HG02943 (cell line): Measurements from ENCODE around the gene CGB1.
A peak's percentile ranks its signal among the peaks of the same experiment; 100 is the strongest.
"Not testable (repeated sequence)": the region's sequence is repeated elsewhere in the genome, so short reads cannot be mapped to it uniquely, and the experiment has no call there.

Experiments used
- ATAC-seq: cut with Tn5 transposase; IDR thresholded peaks from one replicate; pipeline ENCODE4 v1.9.1; 2021; ENCODE audit warnings: mild to moderate bottlenecking, low read depth, moderate library complexity; ENCODE audit not compliant: unreplicated experiment

CGB1 gene

DNA sequence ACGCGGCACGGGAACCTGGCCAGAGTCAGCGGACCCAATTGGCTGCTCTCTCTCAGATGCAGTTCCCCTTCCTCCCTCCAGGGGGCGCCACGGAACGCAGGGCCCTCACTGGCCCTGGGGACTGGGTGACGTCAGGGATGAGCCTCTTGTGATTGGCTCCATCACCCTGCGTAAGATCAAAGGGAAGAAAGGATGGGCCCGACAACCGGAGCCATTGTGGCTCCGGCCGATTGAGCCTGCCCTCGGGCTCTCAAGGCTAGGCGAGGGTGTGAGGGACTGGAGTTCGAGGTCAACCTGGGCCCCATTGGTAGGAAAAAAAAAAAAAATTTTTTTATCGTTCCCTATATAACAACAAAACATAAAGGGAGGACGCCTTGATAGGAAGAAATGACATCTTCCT, at the start of gene CGB1:
Gene CGB1 (minus strand): TSS at position 81 of the 400 bp plus-strand sequence. CDS start 184 bp downstream, outside the sequence.
- ATAC-seq = not testable (repeated sequence)

DNA sequence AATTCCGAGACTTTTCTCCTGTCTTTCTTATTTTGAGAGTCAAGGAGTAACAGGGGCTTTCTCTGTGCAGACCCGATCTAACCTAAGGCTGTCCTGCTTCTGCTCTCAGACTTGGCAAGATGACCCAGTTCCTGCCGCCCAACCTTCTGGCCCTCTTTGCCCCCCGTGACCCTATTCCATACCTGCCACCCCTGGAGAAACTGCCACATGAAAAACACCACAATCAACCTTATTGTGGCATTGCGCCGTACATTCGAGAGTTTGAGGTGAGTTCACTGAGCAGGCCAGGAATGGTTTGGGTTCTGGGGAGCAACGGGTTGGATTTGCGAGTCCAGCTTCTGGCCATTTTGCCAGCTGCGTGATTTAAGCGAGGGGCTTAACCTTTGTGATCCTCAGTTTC, 49.6 kb upstream of the CGB1 start:
- ATAC-seq = no peak

DNA sequence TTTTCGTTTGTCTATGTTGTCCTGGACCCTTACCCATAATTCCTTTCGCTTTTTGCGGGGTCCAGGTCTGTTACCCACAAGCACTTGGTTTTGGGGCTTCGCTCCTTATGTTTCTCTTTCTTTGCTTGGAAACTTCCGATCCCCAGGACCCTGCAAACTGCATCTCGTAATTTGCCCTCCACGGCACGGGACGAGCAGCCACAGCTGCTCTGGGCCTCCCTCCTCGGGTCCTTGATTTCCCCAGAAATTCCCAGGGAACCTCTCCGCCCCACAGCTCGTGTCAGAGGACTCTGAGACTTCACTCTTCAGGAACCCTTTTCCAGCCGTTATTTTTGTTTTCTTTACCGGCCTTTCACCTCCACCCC, 49.2 kb upstream of the CGB1 start:
- ATAC-seq = no peak

DNA sequence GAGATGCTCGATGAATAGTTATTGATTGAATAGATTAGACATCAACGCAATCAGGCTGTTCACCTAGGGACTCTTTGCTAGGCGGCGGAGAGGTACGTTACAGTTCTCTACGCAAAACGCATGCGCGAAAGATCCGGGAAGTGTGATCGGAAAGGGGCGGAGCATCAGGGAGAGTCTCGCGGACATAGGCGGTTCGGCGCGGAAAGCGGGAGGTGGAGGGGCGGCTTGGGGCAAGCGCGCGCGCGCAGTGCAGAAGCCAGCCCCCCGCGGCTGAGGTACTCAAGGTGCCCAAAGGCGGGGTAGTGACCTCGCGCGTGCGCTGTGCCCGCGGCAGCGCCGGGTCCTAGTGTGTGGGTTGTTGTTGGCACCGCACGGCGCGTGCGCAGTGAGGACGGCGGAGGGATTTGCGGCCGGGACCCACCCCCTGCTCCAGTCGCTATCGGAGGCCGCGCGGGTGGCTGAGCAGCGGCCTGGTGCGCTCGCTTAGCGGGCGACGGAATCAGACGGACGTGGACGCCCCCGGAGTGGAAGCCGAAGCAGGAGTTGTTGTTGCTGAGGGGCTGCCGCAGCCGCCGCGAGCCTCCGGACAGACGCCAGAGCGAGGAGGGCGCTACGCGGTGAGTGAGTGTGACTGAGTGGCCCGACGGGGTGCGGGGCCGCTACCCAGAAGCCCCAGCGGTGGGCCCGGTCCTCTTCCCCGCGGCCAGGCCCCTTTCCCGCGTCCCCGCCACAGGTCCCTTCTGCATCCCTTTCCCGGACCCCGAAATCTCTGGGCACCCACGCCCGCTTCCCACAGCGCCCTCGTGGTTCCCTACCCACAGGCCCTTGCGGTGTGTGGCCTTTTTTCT, 48.5 kb upstream of the CGB1 start, which contains the start of gene SNRNP70:
Gene SNRNP70 (plus strand): TSS at position 432 of the 848 bp plus-strand sequence. CDS start 964 bp downstream, outside the sequence.
- peak; percentile 81 for ATAC-seq

DNA sequence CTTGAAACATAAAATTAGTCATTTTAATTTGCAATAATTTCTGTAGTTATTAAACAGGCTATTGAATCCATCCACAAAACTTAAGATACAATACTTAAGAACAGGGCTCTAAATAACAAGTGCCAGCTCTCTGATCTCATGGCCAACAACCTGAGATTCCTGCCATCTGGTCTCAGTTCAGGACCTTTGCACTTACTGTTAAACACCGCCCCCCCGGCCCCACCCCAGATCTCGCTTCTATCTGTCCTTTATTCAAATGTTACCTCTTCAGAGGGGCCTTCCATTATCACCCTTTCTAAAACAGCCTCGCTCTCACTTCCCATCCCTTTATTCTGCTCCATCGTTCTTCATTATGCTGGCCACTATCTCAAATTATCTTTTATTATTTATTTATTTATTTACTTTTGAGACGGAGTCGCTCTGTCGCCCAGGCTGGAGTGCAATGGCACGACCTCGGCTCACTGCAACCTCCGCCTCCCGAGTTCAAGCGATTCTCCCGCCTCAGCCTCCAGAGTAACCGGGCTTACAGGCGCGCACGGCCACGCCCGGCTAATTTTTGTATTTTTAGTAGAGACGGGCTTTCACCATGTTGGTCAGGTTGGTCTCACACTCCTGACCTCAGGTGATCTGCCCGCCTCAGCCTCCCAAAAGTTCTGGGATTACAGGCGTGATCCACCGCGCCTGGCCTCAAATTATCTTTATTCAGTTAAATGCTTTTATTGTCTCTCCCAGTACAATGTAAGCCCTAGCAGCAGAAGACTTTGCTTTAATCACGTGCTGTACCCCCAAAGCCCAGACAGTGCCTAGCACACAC, 47.7 kb upstream of the CGB1 start:
- no peak for ATAC-seq

DNA sequence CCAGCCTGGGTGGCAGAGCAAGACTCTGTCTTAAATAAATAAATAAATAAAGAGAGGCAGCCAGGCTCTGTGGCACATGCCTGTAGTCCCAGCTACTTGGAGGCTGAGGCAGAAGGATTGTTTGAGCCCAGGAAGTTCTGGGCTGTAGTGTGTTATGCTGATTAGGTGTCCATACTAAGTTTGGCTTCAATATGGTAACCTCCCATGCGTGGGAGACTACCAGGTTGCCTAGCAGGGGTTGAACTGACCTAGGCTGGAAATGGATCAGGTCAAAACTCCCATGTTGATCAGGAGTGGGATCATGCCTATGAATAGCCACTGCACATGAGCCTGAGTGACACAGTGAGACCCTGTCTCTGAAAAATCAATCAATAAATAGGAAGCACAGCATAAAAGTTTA, 44.6 kb upstream of the CGB1 start:
- ATAC-seq = no peak

DNA sequence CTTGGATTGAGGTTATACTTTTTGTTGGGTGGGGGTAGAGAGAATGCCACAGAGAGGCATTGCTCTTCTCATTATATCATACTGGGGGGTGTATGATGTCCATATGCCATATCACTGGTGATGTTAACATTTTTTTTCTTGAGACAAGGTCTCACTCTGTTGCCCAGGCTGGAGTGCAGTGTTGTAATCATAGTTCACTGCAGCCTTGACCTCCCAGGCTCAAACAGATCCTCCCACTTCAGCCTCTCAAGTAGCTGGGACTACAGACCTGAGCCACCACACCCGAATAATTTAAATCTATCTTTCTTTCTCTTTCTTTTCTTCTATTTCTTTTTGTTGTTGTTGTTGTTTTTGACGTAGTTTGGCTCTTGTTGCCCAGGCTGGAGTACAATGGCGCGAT, 43.7 kb upstream of the CGB1 start:
- no peak for ATAC-seq

DNA sequence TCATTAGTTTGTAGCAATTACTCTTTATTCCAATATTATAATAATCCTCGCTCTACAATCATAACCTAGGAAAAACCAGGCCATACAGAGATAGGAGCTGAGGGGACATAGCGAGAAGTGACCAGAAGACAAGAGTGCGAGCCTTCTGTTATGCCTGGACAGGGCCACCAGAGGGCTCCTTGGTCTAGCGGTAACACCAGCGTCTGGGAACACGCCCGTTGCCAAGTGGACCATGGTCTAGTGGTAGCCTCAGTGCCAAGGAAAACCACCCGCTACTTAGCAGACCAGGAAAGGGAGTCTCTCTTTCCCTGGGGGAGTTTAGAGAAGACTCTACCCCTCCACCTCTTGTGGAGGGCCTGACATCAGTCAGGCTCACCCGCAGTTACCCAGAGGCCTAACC, 38.2 kb upstream of the CGB1 start:
- ATAC-seq = not testable (repeated sequence)

DNA sequence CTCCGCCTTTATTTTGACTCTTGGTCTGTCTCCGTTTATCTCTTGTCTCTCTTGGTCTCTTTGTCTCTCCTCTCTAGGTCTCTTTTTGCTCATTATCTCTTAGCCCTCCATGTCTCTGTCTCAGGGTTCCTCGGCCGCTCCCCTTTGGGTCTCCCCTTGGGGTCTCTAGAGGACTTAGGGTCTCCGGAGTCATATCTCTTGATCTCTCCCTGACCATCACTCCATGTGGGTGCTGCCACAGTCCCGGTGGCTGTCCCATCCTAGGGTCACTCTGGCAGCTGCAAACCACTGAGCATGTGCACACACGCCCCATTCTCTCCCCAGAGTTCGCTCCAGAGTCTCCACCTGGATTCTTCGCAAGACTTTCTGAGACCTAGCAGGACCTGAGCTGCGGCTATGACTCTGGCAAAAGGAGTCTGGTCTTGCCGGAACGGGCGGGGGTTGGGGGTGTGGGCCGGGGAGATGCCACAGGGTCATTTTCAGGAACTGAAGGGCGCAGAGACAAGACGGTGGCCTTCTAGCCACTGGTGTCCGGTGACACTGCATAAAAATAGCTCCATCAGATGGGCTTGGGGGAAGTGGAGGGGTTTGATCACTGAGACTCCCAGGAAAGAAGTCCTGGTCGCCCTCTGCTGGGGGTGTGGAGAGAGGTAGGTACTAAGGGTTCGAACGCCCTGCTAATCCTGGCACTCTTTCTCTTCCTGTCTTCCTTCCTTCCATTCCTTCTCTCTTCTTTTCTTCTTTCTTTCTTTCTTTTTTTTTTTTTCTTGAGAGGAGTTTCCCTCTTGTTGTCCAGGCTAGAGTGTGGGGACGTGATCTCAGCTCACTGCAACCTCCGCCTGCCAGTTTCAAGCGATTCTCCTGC, 37.1 kb upstream of the CGB1 start:
- ATAC-seq = no peak

DNA sequence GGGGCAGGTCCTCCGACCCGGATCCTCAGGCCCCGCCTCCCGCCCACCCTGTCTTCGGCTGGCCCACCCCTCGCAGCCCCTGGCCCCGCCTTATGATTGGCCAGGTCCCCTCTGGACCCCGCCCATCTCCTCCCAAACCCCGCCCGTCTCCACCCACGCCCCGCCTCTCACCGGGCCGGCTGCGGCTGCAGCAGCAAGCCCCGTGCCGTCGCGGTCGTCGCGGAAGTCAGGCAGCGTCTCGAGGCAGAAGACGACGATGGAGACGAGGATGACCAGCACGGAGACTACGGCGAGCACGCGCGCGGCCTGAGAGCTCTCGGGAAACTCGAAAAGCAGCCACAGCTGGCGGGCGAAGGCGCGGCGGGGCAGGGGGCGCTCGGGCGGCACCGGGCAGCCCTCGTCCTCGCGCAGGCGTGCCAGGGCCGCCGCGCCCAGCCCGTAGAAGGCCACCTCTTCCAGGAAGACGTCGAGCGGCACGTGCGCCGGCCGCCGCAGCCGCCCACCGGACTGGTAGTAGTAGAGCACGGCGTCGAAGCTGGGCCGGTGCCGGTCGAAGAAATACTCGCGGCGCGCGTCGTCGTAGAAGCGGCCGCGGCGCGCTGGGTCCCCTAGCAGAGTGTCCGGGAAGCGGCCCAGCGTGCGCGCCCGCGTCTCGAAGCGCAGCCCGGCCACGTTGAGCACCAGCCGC, 35.3 kb upstream of the CGB1 start:
- no peak for ATAC-seq

DNA sequence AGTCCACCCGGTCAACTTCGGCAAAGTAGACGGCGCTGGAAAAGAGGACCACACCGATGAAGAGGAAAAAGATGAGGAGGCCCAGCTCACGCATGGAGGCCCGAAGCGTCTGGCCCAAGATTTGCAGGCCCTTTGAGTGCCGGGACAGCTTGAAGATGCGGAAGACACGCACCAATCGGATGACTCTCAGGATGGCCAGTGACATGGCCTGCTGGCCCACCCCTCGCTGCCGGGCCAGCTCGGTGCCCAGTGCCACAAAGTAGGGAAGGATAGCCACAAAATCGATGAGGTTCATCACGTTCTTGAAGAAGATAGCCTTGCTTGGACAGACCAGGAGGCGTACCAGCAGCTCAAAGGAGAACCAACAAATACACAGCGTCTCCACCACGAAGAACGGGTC, 33.7 kb upstream of the CGB1 start:
- no peak for ATAC-seq

DNA sequence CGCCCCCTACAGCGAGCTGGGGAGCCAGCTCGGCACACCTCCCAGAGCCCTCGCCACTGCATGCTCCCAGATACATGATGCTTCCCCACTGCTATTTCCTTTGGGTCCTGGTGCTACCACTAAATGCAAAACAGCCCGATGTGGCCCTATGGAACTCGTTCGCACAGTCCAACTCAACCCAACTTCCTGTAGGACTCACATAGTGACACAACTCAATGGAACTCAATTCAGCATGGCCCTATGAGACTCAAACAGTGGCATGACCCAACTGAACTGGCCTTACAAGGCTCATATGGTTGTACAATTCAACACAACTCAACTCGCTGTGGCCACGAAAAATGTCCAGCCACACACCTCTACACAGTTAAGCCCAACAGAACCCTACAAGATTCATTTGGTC, 32.3 kb upstream of the CGB1 start:
- no peak for ATAC-seq

DNA sequence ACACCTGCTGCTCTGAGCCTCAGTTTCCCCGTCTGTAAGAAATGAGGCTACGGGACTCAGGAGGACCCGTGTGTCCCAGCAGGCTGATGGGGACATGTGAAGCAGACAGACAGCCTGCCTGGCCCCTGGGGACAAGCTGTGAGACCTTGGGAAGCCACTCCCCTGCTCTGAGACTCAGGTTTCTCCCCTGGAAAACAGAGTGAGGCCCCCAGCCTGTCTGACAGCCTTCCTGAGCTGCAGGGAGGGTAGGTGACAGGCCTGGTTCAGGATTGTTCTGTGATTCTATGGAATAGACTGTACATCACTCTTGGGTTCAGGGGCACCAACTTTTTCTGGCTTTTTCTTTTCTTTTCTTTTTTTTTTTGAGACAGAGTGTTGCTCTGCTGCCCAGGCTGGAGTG, 30.9 kb upstream of the CGB1 start:
- no peak for ATAC-seq

DNA sequence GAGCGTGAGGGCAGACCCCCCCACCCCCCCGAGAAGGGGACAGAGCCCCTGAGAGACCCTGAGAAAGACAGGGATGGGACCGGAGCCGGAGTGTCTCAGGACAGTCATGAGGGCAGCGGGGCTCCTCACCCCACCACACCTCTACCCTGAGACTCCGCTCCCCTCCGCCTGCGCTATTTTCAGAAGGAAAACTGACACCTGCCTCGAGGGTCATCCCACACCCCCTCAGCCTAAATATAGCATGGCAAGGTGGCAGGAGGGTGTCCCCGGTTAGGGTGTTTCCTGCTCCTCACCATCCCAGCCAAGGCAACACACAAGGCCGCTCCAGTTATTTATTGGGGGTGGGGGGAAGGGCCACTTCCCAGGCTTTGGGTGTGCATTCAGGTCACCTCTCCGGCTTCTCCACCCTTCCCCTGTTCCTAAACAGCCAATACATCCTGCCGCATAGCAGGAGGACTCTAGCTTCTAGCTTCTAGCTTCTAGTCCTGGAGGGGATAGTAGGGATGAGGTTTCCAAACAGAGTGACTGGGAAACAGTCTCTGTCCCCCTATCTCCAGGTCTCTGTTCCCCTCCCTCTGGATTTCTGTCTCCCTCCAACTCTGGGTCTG, 29.3 kb upstream of the CGB1 start:
- no peak for ATAC-seq

DNA sequence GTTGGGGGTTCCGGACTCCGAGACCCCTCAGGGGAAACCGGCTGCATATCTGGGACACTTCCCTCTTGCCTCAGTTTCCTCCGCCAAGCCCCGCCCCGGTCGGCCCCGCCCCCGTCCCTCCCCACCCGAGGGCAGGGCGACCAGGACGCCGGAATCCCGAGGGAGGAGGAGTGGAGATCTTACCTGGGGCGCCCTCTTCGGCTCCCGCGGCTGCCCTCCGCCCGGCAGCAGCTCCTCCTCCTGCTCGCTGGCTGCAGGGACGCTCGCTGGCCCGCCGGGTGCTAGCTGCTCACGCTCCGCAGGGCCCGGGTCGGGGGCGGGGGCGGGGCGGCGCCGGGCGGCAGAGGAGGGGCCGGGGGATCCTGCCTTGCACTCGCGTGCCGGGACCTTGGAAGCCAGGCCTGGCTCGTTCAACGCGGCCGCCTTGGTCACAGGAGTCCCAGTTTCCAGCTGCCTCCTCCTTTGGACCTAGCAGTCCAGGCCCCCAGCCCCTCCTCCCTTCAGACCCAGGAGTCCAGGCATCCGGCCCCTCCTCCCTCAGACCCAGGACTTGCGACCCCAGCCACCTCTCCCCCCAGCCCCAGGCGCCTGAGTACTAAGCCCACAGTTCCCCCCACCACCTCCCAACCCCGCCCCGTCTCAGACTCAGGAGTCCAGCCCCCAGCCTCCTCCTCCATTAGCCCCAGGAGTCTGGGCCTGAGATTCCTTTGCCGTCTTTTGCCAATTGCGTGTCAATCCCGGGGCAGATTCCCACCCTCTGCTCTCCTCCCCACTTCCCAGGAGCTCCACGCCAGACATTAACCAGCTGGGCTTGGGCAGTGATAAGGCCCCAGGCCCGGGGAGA, 28.3 kb upstream of the CGB1 start, which contains the start of gene NTF4:
Gene NTF4 (minus strand): TSS at position 51 of the 844 bp plus-strand sequence. CDS start 2,821 bp downstream, outside the sequence.
- ATAC-seq = no peak

DNA sequence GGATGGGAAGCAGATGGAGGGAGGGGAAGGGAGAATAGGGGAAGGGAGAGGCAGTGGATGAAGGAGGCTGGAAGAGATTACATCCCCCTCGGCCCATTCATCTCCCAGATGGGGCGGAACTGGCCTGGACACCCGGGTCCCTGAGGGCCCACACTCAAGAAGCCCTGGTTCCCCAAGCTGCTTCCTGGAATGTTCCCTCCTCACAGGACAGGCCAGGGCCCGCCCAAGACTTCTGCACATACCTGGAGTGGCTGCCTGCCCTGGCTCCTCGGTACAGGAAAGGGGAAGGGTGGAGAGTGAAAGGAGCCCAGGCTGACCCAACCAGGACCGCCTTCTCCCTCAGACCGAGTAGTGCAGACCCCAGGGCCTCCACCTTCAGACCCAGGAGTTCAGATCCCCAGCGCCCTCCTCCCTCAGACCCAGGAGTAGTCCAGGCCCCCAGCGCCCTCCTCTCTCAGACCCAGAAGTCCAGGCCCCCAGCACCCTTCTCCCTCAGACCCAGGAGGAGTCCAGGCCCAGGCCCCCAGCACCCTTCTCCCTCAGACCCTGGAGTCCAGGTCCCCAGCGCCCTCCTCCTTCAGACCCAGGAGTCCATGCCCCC, 27.4 kb upstream of the CGB1 start:
- ATAC-seq = no peak

DNA sequence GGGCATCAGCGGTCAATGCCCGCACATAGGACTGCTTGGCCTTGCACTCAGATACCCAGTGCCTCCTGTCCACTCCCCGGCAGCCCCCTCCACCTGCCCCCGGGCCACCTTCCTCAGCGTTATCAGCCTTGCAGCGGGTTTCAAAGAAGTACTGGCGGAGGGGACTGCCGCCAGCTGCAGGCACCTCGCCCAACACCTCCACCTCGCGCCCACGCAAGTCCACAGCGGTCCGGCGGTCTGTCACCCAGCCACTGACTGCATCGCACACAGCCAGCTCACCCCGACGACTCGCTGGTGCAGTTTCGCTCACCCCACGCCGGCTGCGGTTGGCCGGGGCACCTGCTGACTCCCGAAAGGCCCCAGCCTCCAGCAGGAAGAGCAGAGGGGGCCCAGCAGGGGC, 24.8 kb upstream of the CGB1 start:
- ATAC-seq = no peak

DNA sequence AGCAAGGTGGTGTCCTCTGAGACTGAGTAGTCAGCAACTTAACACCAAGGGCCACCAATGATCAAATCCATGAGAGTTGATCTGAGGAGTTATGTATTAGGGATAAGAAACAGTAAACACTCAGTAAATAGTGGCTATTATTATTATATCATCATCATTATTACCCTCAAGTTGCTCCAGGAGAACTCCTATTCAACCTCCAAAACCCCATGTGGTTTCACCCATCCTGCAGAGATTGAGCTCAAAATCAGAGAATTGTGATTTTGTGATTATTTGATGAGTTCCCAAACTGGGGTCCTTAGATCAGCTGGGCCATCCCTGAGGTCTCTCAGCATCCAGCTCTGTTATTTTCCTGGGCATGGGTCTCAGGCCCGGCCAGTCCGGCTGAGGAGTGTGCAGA, 24.3 kb upstream of the CGB1 start:
- ATAC-seq = no peak
